ENCODE data around the gene REL.

DNA sequence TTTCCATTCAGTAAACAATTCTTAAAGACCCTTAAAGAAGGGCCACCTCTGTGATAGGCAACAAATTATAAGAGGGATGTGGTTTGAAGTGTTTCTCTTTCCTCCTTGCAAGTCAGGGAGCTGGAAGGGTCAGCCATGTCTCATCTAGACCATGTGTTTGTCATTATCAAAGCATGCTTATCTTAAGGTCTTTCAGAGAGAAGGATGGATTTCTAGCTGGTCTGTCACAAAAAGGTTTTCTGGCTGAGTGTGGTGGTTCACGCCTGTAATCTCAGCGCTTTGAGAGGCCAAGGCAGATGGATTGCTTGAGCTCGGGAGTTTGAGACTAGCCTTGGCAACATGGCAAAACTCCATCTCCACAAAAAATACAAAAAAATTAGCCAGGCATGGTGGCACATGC, 77.0 kb downstream of the REL start:
- TF ChIP-seq, protein P1, sequence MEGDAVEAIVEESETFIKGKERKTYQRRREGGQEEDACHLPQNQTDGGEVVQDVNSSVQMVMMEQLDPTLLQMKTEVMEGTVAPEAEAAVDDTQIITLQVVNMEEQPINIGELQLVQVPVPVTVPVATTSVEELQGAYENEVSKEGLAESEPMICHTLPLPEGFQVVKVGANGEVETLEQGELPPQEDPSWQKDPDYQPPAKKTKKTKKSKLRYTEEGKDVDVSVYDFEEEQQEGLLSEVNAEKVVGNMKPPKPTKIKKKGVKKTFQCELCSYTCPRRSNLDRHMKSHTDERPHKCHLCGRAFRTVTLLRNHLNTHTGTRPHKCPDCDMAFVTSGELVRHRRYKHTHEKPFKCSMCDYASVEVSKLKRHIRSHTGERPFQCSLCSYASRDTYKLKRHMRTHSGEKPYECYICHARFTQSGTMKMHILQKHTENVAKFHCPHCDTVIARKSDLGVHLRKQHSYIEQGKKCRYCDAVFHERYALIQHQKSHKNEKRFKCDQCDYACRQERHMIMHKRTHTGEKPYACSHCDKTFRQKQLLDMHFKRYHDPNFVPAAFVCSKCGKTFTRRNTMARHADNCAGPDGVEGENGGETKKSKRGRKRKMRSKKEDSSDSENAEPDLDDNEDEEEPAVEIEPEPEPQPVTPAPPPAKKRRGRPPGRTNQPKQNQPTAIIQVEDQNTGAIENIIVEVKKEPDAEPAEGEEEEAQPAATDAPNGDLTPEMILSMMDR (IDR thresholded peaks at IDR 0.05) = no peak
- TF ChIP-seq POLR2A (IDR thresholded peaks at IDR 0.05) (no peak), EP300 (IDR thresholded peaks at IDR 0.05) (no peak)

Data from tibial nerve (tissue), 4 donors.